Measurements from ENCODE around the gene ANAPC2.

ANAPC2 gene

GRCh38 chr9:137192859-137193258, 4.5 kb upstream of the ANAPC2 start:
- DNase-seq (ENCODE audit: low read depth), result no peak

GRCh38 chr9:137192448-137192780, 4.1 kb upstream of the ANAPC2 start:
- no peak for DNase-seq (ENCODE audit: low read depth)

GRCh38 chr9:137191691-137192447, 3.5 kb upstream of the ANAPC2 start:
- DNase-seq (ENCODE audit: low read depth), result no peak

DNA sequence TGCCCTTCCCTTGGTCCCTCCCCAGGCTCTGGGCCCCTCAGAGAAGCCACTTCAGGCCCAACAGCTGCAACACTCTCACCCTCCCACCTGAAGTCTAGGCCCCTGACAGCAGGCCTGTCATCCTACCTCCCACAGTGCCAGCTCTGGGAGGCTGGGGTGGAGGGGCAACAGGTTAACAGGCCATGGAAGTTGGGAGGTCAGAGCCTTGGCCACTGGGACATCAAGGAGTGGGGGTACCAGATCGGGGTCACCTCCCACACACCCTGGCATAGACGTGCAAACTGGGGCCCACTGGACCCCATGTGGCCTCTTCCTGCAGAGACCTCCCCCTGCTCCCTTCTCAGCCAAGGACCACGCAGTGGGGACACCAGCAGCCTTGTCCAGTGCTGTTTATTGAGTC, 2.9 kb upstream of the ANAPC2 start:
- no peak for DNase-seq (ENCODE audit: low read depth)

DNA sequence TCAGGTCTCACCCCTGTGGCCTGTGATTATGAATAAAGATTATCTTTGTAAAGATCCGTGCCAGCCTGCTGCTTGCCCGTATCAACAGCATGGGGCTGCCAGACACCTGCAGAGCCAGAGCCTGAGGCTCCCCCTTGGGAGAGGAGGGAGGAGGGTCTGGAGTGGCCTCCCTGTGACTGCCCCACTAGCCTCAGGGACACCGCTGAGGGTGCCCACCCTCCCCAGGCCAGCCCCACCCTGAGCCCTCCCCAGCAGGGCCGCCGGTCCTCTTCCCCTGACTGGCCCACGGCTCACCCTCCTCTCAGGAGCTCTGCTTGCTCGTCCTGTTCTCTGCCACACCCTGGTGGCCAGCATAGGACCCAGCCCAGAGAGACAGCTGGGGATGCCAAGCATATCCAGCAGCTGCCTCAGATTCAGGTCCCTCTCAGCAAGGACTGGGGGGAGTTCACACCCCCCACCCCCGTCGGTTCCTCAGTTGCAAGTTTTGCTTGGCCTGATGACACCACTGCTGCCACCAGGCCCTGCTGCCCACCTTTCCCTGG, 2.0 kb upstream of the ANAPC2 start:
- no peak for DNase-seq (ENCODE audit: low read depth)

DNA sequence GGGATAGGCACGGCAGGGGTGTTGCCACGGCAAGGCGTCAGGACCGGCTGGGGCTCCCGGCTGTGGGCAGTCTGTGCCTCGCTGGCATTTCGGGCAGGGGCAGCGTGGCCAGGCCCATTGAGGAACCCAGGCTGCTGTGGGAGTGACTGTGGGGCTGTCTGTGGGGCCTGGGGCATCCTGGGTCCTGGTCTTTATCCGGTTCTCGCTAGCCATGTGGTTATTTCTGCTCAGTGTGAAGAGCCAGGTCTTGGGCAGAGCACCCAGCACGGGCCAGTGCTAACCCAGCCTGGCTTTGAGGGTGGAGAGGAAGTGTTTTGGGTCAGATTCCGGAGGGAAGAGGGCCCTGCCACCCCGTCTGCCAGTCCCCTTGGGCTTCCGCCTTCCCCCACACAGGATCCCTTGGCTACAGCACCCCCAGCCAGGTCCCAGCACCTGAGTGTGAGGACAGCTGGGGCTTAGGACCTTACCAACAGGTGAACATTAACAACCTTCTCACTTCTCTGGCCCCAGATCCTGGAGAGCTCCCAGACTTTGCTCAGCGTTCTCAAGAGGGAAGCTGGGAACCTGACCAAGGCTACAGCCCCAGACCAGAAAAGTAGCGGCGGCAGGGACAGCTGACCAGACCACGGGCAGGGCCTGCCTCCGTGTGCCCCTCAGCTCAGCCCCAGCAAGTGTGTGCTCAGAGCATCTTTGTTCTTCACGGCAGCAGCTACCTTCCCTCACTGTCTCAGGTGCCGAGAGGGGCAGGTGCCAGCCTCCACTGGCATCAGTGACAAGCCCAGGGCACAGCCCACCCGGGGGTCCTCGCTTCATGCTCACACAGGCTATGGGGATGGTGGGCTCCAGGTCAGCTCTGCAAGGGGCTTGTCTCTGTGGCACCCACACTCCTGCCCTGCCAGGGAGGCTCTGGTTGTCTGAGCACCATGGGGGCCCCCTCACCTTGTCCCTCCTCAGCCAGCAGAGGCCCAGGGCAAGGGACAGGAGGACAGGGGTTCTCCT, 1.2 kb upstream of the ANAPC2 start:
- DNase-seq (ENCODE audit: low read depth), result no peak

DNA sequence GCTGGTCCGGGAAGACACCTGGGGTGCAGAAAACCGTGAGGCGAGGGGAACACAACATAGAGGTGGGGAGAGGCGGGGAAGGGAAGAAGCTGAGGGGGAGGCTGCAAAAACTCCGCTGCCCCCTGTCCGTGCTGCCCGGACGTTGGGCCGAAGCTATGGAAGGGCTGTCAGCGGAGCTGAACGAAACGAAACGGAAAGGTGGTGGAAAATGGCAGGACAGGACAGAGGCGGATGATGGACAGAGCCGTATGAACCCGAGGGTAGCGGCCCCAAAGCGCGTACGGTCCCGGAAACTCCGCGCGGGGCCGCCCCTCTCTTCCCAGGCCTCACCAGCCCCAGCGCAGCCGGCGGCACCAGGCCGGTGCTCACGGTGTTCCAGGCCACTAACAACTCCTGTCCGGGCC, 272 bp downstream of the ANAPC2 start:
- no peak for DNase-seq (ENCODE audit: low read depth)

GRCh38 chr9:137187386-137187785, 974 bp downstream of the ANAPC2 start:
- DNase-seq (ENCODE audit: low read depth), result no peak

DNA sequence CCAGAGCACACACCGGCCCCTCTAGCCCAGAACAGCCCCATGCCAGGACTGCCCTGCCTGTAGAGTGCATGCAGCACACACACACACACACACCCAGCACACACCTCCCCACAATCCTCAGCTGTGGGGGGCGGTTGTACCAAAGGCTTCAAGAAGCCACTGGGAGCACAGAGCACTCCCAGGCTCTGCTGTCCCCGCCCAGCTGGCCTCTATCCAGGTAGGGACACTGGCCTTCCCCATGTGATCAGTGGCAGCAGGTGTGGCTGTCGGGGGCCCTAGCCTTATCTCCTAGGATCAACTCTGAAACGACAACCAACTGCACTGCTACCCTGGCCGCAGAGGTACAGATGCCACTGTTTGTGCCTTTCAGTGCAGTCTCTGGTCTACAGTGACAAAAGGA, 2.0 kb downstream of the ANAPC2 start:
- DNase-seq (ENCODE audit: low read depth), result no peak

DNA sequence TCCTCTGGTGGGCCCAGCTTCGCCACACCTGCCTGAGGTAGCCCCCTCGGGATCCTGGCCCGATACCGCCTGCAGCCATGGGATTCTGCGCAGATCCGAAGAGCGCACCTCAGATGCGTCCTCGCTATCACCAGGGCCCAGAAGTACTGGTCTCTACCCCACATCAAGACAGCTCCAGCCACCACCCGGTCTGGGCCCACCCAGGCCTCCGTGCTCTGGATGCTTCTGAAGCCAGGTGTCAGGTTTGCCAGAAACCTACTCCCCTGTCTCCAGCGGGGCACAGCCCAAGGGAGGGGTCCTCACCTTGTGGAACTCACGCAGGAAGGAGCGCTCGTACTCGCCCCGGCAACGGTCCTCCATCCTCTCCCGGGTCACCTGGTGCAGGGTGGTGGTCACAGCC, 2.4 kb downstream of the ANAPC2 start:
- no peak for DNase-seq (ENCODE audit: low read depth)

DNA sequence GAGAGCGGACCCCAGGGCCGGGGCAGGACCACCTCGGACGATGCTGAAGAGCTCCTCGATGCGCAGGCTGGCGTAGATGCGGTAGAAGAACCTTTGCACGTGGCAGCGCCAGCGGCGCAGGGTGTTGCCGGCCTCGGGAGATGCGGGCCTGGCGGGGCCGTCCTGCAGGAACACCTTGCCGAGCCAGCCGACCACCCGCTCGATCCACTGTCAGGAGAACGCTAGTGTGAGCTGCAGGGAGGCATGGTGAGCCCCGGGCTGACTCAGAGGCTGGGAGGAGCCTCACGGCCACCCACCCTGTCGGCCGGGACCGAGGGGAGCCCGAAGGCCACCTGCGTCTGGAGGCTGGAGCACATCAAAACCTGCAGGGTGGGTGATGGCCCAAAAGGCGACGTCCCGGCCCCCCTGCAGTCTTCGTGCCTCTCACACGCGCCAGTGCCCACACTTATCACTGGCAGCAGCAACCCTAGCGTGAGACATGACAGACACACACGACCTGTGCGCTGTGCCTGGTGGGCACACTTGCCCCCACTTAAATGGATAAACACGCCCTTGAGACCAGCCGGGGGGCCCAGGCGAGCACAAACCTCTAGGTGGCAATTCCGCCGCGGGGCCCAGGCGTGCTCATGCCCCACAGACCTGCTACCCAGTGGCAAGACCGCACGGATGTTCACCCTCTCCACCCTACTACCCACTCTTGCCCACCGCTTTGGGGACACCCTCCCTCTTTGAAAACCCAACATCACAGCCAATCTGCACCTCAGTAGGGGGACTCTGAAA, 3.3 kb downstream of the ANAPC2 start:
- DNase-seq (ENCODE audit: low read depth), result no peak

- no peak for DNase-seq (ENCODE audit: low read depth)
Observed at GRCh38 chr9:137183980-137184595, 4.3 kb downstream of the ANAPC2 start.

DNA sequence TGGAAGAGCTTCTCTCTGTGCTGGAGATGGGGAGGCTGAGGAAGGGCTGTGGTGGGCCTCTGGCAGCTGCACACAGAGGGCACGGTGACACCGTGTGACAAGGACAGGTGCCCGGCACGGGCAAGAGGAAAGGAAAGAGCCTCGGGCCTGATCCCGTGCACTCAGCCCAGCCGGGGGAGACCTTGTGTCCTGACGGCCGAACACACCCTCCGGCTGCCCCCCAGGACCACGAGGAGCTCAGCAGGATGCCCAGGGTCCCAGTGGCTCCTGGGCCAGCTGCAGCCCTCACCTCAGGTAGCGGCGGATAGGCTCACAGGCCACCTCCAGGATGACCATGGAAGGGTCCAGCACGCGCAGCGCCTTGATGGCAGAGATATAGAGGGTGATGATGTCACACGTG, 5.5 kb downstream of the ANAPC2 start:
- DNase-seq (ENCODE audit: low read depth), result no peak

GRCh38 chr9:137181680-137182079, 6.7 kb downstream of the ANAPC2 start:
- no peak for DNase-seq (ENCODE audit: low read depth)

DNA sequence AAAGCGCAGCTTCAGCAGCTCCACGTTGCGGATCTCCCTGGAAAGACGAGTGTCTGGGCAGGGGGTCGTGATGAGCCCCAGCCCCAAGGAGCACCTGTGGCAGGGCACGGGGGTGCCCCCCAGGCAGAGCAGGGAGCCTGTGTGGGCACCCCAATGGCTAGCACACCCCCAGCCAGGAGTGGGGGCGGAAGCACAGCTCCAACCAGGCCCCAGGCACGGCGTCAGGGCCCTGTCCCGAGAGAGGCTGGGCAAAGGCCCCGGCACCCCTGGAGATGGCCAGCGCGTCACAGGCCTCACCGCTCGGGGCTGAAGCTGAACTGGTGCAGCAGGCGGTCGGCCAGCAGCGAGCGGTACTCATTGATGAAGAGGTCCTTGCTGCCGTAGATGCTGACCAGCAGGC, 7.9 kb downstream of the ANAPC2 start:
- DNase-seq (ENCODE audit: low read depth), result no peak

DNA sequence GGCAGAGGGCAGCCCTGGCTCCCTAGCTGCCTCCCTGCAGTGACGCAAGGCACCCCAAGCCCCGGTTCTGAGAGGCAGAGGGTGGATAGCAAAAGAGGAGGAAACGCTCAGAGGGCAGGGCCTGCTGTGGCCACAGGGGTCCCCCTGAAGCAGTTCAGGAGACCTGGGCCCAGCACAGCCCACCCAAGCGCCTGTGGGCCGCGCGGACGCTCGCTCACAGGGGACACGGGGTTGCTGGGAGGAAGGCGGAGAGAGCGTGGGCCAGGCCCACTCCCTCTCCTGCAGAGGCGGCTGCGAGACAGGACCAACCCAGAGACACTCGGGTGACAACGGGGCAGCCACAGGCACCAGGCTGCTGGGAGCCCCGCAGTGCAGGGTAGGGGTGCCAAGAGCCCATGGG, 8.6 kb downstream of the ANAPC2 start:
- no peak for DNase-seq (ENCODE audit: low read depth)

GRCh38 chr9:137178939-137179630, 9.3 kb downstream of the ANAPC2 start:
- DNase-seq (ENCODE audit: low read depth), result no peak

DNA sequence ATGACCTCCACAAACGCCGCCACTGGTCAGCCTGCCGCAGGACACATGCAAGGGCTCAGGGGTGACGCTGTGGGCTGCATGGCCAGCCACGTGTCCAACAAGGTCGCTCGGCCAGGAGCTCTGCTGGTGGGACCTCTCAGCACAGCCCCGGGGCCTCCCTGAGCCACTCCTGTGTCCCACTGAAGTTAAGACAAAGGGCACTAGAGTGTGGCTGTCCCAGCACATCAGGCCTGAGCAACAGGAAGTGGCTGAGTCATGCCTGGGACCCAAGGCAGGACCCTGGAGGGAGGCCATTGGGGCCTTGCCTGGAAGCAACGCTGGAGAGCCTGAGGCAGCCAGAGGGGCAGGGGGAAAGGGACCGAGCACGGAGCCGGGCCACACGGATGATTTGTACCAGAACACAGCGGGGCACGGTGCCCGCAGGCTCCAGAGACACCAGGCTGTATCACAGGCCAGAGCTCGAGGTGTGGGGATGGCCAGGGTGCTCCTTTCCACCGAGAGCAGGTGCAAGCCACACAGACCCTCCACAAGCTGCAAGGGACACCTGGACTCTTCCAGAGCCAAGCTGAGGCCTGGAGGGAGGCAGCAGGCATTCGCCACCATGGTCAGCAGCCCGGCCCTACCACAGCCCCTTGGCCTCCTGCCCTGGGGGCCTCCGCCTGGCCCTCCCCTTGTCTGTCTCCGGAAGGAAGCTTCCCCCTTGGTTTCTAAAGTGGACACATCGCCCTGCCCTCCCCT, 10.0 kb downstream of the ANAPC2 start:
- no peak for DNase-seq (ENCODE audit: low read depth)

- DNase-seq (ENCODE audit: low read depth), result no peak
Observed at GRCh38 chr9:137176302-137177182, 11.8 kb downstream of the ANAPC2 start.

All from HS-5 (cell line).